ENCODE measurements around the gene NPTXR. TPM values are rescaled to one million over a fixed set of nuclear protein-coding genes. Genes with fewer than 3 reads are reported as not detected.

The NPTXR gene
- total and polyA plus RNA-seq, 7 donors, result under 0.01 to 14.4 (median 4.2) TPM; not detected in 1

DNA sequence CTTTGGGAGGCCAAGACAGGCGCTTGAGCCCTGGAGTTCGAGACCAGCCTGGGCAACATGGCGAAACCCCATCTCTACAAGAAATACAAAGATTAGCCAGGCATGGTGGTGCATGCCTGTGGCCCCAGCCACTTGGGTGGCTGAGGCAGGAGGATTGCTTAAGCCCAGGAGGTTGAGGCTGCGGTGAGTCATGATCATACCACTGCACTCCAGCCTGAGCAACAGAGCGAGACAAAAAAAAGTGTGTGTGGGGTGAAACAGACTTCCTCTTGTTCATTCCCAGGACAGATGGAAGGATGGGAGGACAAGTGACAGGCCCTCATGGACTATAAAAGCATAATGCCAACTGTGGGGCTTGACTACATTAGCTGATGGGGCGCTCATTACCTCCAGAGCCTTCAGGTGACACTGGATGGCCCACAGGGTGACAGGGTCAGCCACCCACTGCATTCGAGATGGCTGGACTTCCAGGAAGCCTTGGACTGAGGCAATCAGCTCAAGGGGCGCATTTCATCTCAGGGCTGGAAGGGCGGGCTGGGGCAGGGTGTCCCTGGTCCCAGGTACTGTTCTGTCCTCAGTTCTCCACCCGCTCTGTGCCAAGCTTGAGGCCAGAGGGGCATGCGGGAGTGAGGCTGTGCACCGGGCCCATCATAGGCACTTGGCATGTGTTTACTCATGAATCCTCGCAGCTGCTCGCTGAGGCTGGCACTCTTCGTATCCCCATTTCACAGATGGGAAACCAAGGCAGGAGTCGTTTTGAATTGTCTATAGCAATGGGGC is 12.5 kb downstream of the NPTXR start:
- no peak for DNase-seq
- no peak for TF ChIP-seq EP300 (IDR thresholded peaks at IDR 0.05)
- no peak for TF ChIP-seq POLR2AphosphoS5 (IDR thresholded peaks at IDR 0.05)
- TF ChIP-seq POLR2A (IDR thresholded peaks at IDR 0.05), result no peak
- TF ChIP-seq, protein P1, sequence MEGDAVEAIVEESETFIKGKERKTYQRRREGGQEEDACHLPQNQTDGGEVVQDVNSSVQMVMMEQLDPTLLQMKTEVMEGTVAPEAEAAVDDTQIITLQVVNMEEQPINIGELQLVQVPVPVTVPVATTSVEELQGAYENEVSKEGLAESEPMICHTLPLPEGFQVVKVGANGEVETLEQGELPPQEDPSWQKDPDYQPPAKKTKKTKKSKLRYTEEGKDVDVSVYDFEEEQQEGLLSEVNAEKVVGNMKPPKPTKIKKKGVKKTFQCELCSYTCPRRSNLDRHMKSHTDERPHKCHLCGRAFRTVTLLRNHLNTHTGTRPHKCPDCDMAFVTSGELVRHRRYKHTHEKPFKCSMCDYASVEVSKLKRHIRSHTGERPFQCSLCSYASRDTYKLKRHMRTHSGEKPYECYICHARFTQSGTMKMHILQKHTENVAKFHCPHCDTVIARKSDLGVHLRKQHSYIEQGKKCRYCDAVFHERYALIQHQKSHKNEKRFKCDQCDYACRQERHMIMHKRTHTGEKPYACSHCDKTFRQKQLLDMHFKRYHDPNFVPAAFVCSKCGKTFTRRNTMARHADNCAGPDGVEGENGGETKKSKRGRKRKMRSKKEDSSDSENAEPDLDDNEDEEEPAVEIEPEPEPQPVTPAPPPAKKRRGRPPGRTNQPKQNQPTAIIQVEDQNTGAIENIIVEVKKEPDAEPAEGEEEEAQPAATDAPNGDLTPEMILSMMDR (IDR thresholded peaks at IDR 0.05), result no peak
- intact Hi-C loops (cut with DNase I), result no loop called here
- Histone ChIP-seq H3K27me3 (no peaks in the 10 kb centered on the region), H3K27ac (no peak overlapping the region), H3K4me1 (no peaks in the 10 kb centered on the region), H3K36me3 (no peaks in the 10 kb centered on the region), H3K9me3 (no peaks in the 10 kb centered on the region), H3K4me3 (no peak overlapping the region)
- WGBS, 2 donors, result 87 to 90% methylated on average over 16 of the region's 16 CpGs

GRCh38 chr22:38830845-38831108 is 13.1 kb downstream of the NPTXR start:
- DNase-seq, result no peak
- TF ChIP-seq POLR2AphosphoS5 (IDR thresholded peaks at IDR 0.05) (no peak), POLR2A (IDR thresholded peaks at IDR 0.05) (no peak), EP300 (IDR thresholded peaks at IDR 0.05) (no peak)
- TF ChIP-seq, protein P1 (IDR thresholded peaks at IDR 0.05), result no peak
- intact Hi-C loops (cut with DNase I), result no loop called here
- WGBS, 2 donors, result 41 to 72% methylated on average over 7 of the region's 7 CpGs
- H3K4me3 ChIP-seq, result no peak overlapping the region
- no peaks in the 10 kb centered on the region for H3K9me3 ChIP-seq
- H3K27ac ChIP-seq, result no peak overlapping the region
- no peaks in the 10 kb centered on the region for H3K27me3 ChIP-seq
- H3K4me1 ChIP-seq, result no peaks in the 10 kb centered on the region
- no peaks in the 10 kb centered on the region for H3K36me3 ChIP-seq

- TF ChIP-seq EP300 (IDR thresholded peaks at IDR 0.05) (no peak), POLR2A (IDR thresholded peaks at IDR 0.05) (no peak)
- TF ChIP-seq, protein P1 (IDR thresholded peaks at IDR 0.05), result no peak
- Histone ChIP-seq H3K27ac (no peak overlapping the region), H3K9me3 (no peaks in the 10 kb centered on the region), H3K4me1 (no peaks in the 10 kb centered on the region), H3K4me3 (no peak overlapping the region), H3K27me3 (no peaks in the 10 kb centered on the region), H3K36me3 (no peaks in the 10 kb centered on the region)
- DNase-seq, result no peak
- WGBS, 2 donors, result 83 to 90% methylated on average over 17 of the region's 17 CpGs
- intact Hi-C loops (cut with DNase I), result no loop called here
Observed at GRCh38 chr22:38830026-38830844, 13.6 kb downstream of the NPTXR start.

- no peaks in the 10 kb centered on the region for H3K36me3 ChIP-seq
Observed at GRCh38 chr22:38829485-38829884, 14.3 kb downstream of the NPTXR start.

More at GRCh38 chr22:38829485-38829884, 14.3 kb downstream of the NPTXR start:
- TF ChIP-seq, protein P1 (IDR thresholded peaks at IDR 0.05), result no peak
- TF ChIP-seq EP300 (IDR thresholded peaks at IDR 0.05), result no peak
- TF ChIP-seq POLR2AphosphoS5 (IDR thresholded peaks at IDR 0.05), result no peak
- no peak for TF ChIP-seq POLR2A (IDR thresholded peaks at IDR 0.05)
- DNase-seq, result no peak
- H3K9me3 ChIP-seq, result no peaks in the 10 kb centered on the region
- 84 to 86% methylated on average over 4 of the region's 4 CpGs for WGBS, 2 donors
- H3K4me1 ChIP-seq, result no peaks in the 10 kb centered on the region
- H3K4me3 ChIP-seq, result no peak overlapping the region
- H3K27ac ChIP-seq, result no peak overlapping the region
- no peaks in the 10 kb centered on the region for H3K27me3 ChIP-seq
- intact Hi-C loops (cut with DNase I), result no loop called here
